OCI-LY7 (cell line): ENCODE data around the gene LYRM4. TPM values are rescaled to one million over a fixed set of nuclear protein-coding genes. Genes with fewer than 3 reads are reported as not detected.

ENCODE experiments used
- BruUV-seq: library from RNA; stranded (reverse); fragments of 400-500 nt; replicated peaks from 2 replicates; lab custom pipeline; 2021; lab: Mats Ljungman, UMichigan
- CTCF ChIA-PET: fragments of 300-600 bp; sonication (Branson Sonifier 250); formaldehyde crosslinking; loops from one replicate; lab custom pipeline; 2022; ENCODE audit warnings: antibody characterized with exemption; ENCODE audit not compliant: unreplicated experiment; lab: Charles Lee
- POLR2A ChIA-PET: fragments of 300-600 bp; sonication (Branson Sonifier 250); formaldehyde crosslinking; loops from one replicate; lab custom pipeline; 2022; ENCODE audit warnings: antibody characterized with exemption; lab: Charles Lee
- DNase-seq: peaks from one replicate; pipeline ENCODE4 v3.0.0-alpha.2; 2015; ENCODE audit warnings: low spot score
- H2AFZ ChIP-seq: fragments of 200-600 bp; sonication (generic), shearing (Covaris generic); 2 replicates; pipeline ENCODE4 v1.6.1; 2014; ENCODE audit warnings: mild to moderate bottlenecking, antibody characterized with exemption, low read length, moderate library complexity
- H3K27ac ChIP-seq: fragments of 200-600 bp; sonication (generic); 2 replicates; pipeline ENCODE4 v1.5.1; 2014; ENCODE audit warnings: mixed run types, low read depth, mild to moderate bottlenecking, moderate library complexity, low read length, inconsistent platforms; ENCODE audit not compliant: poor library complexity, severe bottlenecking
- H3K36me3 ChIP-seq: fragments of 200-600 bp; sonication (generic); 2 replicates; pipeline ENCODE4 v1.6.1; 2014; ENCODE audit warnings: mild to moderate bottlenecking, antibody characterized with exemption, low read length, moderate library complexity, mixed read lengths; ENCODE audit not compliant: insufficient read depth
- H3K4me1 ChIP-seq: fragments of 200-600 bp; sonication (generic); 2 replicates; pipeline ENCODE4 v1.5.1; 2014; ENCODE audit warnings: mild to moderate bottlenecking, low read length; ENCODE audit not compliant: insufficient read depth, poor library complexity, severe bottlenecking
- H3K4me2 ChIP-seq: fragments of 200-600 bp; sonication (generic); 2 replicates; pipeline ENCODE4 v1.6.1; 2014; ENCODE audit warnings: mild to moderate bottlenecking, low read length
- H3K4me3 ChIP-seq: fragments of 200-600 bp; sonication (generic); 2 replicates; pipeline ENCODE4 v1.5.1; 2014; ENCODE audit warnings: mild to moderate bottlenecking, low read depth, low read length; ENCODE audit not compliant: poor library complexity, severe bottlenecking
- H3K79me2 ChIP-seq: fragments of 200-600 bp; sonication (generic); 2 replicates; pipeline ENCODE4 v1.6.1; 2016; ENCODE audit warnings: low read depth, mild to moderate bottlenecking, low read length, moderate library complexity, mixed read lengths; ENCODE audit not compliant: insufficient read depth
- H3K9me2 ChIP-seq: fragments of 200-600 bp; sonication (generic); 2 replicates; pipeline ENCODE4 v1.6.1; 2016; ENCODE audit warnings: mild to moderate bottlenecking, low read length, mixed read lengths; ENCODE audit not compliant: insufficient read depth
- H3K9me3 ChIP-seq: fragments of 200-600 bp; sonication (generic); 2 replicates; pipeline ENCODE4 v1.6.1; 2014; ENCODE audit warnings: mild to moderate bottlenecking, mixed run types, low read length, mixed read lengths
- H4K20me1 ChIP-seq: fragments of 200-600 bp; sonication (generic); 2 replicates; pipeline ENCODE4 v1.6.1; 2014; ENCODE audit warnings: mild to moderate bottlenecking, antibody characterized with exemption, low read length, moderate library complexity, mixed read lengths; ENCODE audit not compliant: insufficient read depth
- CTCF ChIP-seq: fragments of 200-600 bp; sonication (generic); conservative IDR thresholded peaks from 2 replicates; pipeline ENCODE4 v1.5.1; 2014; ENCODE audit warnings: mild to moderate bottlenecking, antibody characterized with exemption, low read length, moderate library complexity, mixed read lengths
- EZH2phosphoT487 ChIP-seq: fragments of 200-600 bp; sonication (generic); IDR thresholded peaks from 2 replicates; pipeline ENCODE4 v1.6.1; 2018; ENCODE audit warnings: low read depth, borderline replicate concordance, mild to moderate bottlenecking, mixed run types, antibody characterized with exemption, low read length, moderate library complexity, mixed read lengths
- intact Hi-C: fragments of 100-400 bp; cut with micrococcal nuclease; formaldehyde crosslinking; loops from one replicate; pipeline ENCODE4 v1.10.0; 2022; ENCODE audit not compliant: unreplicated experiment
- total RNA-seq, 2 experiments: library from RNA; depleted of rRNA in 1 of 2; stranded (reverse); fragments of >200 nt in 1 of 2; shearing (Covaris generic) in 1 of 2; gene quantifications; 2 replicates each; pipeline ENCODE4 v1.2.3, GENCODE V29; 2014 to 2022

Gene LYRM4
- total RNA-seq, 2 experiments from 2014 or later = 19.6 to 34.3 TPM

GRCh38 chr6:5086294-5086890, 174.4 kb downstream of the LYRM4 start:
- Histone ChIP-seq H2AFZ (no peak overlapping the region), H3K79me2 (no peaks in the 10 kb centered on the region), H3K9me3 (no peaks in the 10 kb centered on the region), H3K9me2 (no peaks in the 10 kb centered on the region), H3K36me3 (no peaks in the 10 kb centered on the region), H3K27ac (no peak overlapping the region), H3K4me2 (no peak overlapping the region), H4K20me1 (no peaks in the 10 kb centered on the region), H3K4me3 (no peak overlapping the region), H3K4me1 (no peaks in the 10 kb centered on the region)
- no TSS peak for BruUV-seq
- TF ChIP-seq CTCF (no peak), EZH2phosphoT487 (no peak)
- intact Hi-C loops = no loop called here
- no peak for DNase-seq
- ChIA-PET POLR2A (no interaction called here), CTCF (no interaction called here)

GRCh38 chr6:5085648-5086293, 175.0 kb downstream of the LYRM4 start:
- TF ChIP-seq EZH2phosphoT487 (no peak), CTCF (no peak)
- H4K20me1 ChIP-seq = no peaks in the 10 kb centered on the region
- H3K36me3 ChIP-seq = no peaks in the 10 kb centered on the region
- BruUV-seq = no TSS peak
- no peaks in the 10 kb centered on the region for H3K79me2 ChIP-seq
- intact Hi-C loops = no loop called here
- H3K4me2 ChIP-seq = no peak overlapping the region
- H3K4me3 ChIP-seq = no peak overlapping the region
- ChIA-PET CTCF (no interaction called here), POLR2A (no interaction called here)
- no peaks in the 10 kb centered on the region for H3K9me3 ChIP-seq
- no peaks in the 10 kb centered on the region for H3K9me2 ChIP-seq
- H2AFZ ChIP-seq = no peak overlapping the region
- no peaks in the 10 kb centered on the region for H3K4me1 ChIP-seq
- DNase-seq = no peak
- H3K27ac ChIP-seq = no peak overlapping the region
